ENCODE results near the gene GPC6.

GRCh38 chr13:94413598-94413944, 1187.0 kb downstream of the GPC6 start:
- TF ChIP-seq POLR2AphosphoS5 (IDR thresholded peaks at IDR 0.05) (no peak), CTCF (IDR thresholded peaks at IDR 0.05; ENCODE audit: poor library complexity, severe bottlenecking) (no peak), EZH2 (IDR thresholded peaks at IDR 0.05; ENCODE audit: borderline replicate concordance, insufficient read depth, low read length, poor library complexity, severe bottlenecking) (no peak), TAF1 (IDR thresholded peaks at IDR 0.05; ENCODE audit: low read depth) (no peak), EP300 (conservative IDR thresholded peaks at IDR 0.05; ENCODE audit: poor library complexity, severe bottlenecking) (no peak)

Data from neural cell (in vitro differentiated cells).